Uterus (tissue), 2 donors: Measurements from ENCODE around the gene PRKG1.

ENCODE experiments used
- CTCF ChIP-seq, 4 experiments: fragments of 200-600 bp in 2 of 4; fragments of 450-650 bp in 2 of 4; sonication (generic) in 2 of 4; IDR thresholded peaks; one replicate each; pipeline ENCODE4 v1.5.1; 2016 to 2019; ENCODE audit warnings: antibody characterized with exemption in 4 of 4, mild to moderate bottlenecking in 2 of 4, moderate library complexity in 1 of 4
- POLR2A ChIP-seq, 2 donors: fragments of 450-650 bp; IDR thresholded peaks; one replicate each; pipeline ENCODE4 v1.6.1; 2016; ENCODE audit warnings: antibody characterized with exemption in 2 of 2, mild to moderate bottlenecking in 1 of 2, moderate library complexity in 1 of 2

GRCh38 chr10:51772387-51772786, 698.1 kb downstream of the PRKG1 start:
- TF ChIP-seq CTCF (IDR thresholded peaks at IDR 0.05) (no peak), POLR2A (IDR thresholded peaks at IDR 0.05) (no peak)
